H1 (cell line): ENCODE data around the gene CORO7. TPM values are rescaled to one million over a fixed set of nuclear protein-coding genes. Genes with fewer than 3 reads are reported as not detected.

Source experiments
- CTCF ChIA-PET: fragments of 300-600 bp; sonication (Branson Sonifier 250); formaldehyde crosslinking; loops from one replicate; lab custom pipeline; 2021; ENCODE audit not compliant: partially characterized antibody; lab: Charles Lee
- POLR2A ChIA-PET: fragments of 300-600 bp; sonication (Branson Sonifier 250); formaldehyde crosslinking; loops from one replicate; lab custom pipeline; 2021; ENCODE audit warnings: inconsistent platforms; ENCODE audit not compliant: partially characterized antibody; lab: Charles Lee
- DNase-seq, 2 experiments: peaks; one replicate each; pipeline versions ENCODE4 v3.0.0 to v3.0.0-alpha.2; 2010 to 2022; ENCODE audit warnings: low spot score in 2 of 2, low read depth in 1 of 2, mixed read lengths in 1 of 2
- FAIRE-seq: peaks from 2 replicates; lab custom pipeline; 2011; peaks lifted over from hg19 to GRCh38; lab: Jason Lieb, UNC
- H2AFZ ChIP-seq: 2 replicates; pipeline ENCODE4 v1.8.1; 2012; ENCODE audit warnings: low read length, inconsistent platforms
- H2AK5ac ChIP-seq: 2 replicates; pipeline ENCODE4 v1.6.1; 2013; ENCODE audit warnings: low read depth, low read length
- H2BK120ac ChIP-seq: replicated peaks from 2 replicates; pipeline ENCODE3; 2013; ENCODE audit warnings: low read depth, low read length, inconsistent platforms
- H2BK12ac ChIP-seq: 2 replicates; pipeline ENCODE4 v1.6.1; 2013; ENCODE audit warnings: low read depth, low read length
- H2BK15ac ChIP-seq: 2 replicates; pipeline ENCODE4 v1.6.1; 2013; ENCODE audit warnings: low read length
- H2BK20ac ChIP-seq: 2 replicates; pipeline ENCODE4 v1.6.1; 2013; ENCODE audit warnings: low read length
- H2BK5ac ChIP-seq: 2 replicates; pipeline ENCODE4 v1.6.1; 2013; ENCODE audit warnings: low read depth, low read length
- H3K14ac ChIP-seq: 2 replicates; pipeline ENCODE4 v1.6.1; 2013; ENCODE audit warnings: inconsistent platforms; ENCODE audit not compliant: insufficient read length
- H3K18ac ChIP-seq: 2 replicates; pipeline ENCODE4 v1.6.1; 2013; ENCODE audit warnings: low read length; ENCODE audit errors: extremely low read depth
- H3K23ac ChIP-seq: 2 replicates; pipeline ENCODE4 v1.6.1; 2013; ENCODE audit warnings: inconsistent platforms; ENCODE audit not compliant: insufficient read length
- H3K23me2 ChIP-seq: 2 replicates; pipeline ENCODE4 v1.6.1; 2013; ENCODE audit warnings: low read depth, low read length
- H3K27ac ChIP-seq: 2 replicates; pipeline ENCODE4 v1.6.1; 2011; ENCODE audit warnings: low read depth, low read length, inconsistent platforms
- H3K27me3 ChIP-seq, 4 experiments: replicated peaks in 1 of 4; 1 replicate in 1 of 4; 2 replicates in 3 of 4; pipeline versions ENCODE4 v1.6.1 to v1.8.1; 2011 to 2013; ENCODE audit warnings: low read length in 3 of 4, mild to moderate bottlenecking in 3 of 4, inconsistent platforms in 2 of 4, mixed read lengths in 2 of 4, moderate library complexity in 1 of 4; ENCODE audit not compliant: control insufficient read depth in 3 of 4, insufficient read depth in 3 of 4; ENCODE audit errors: extremely low read depth in 1 of 4
- H3K36me3 ChIP-seq, 4 experiments: 2 replicates each; pipeline versions ENCODE4 v1.6.1 to v1.8.1; 2011 to 2013; ENCODE audit warnings: mild to moderate bottlenecking in 4 of 4, low read length in 3 of 4, moderate library complexity in 2 of 4, control low read depth in 1 of 4, inconsistent platforms in 1 of 4; ENCODE audit not compliant: insufficient read depth in 4 of 4, control insufficient read depth in 2 of 4
- H3K4ac ChIP-seq: replicated peaks from 2 replicates; pipeline ENCODE3; 2013; ENCODE audit warnings: low read length, low read depth, mixed read lengths, inconsistent platforms; ENCODE audit not compliant: insufficient read length
- H3K4me1 ChIP-seq, 4 experiments: replicated peaks in 1 of 4; 1 replicate in 1 of 4; 2 replicates in 3 of 4; pipeline versions ENCODE4 v1.6.1 to v1.8.1; 2011 to 2013; ENCODE audit warnings: low read length in 3 of 4, inconsistent platforms in 2 of 4, mixed read lengths in 1 of 4; ENCODE audit not compliant: insufficient read depth in 4 of 4, control insufficient read depth in 3 of 4
- H3K4me2 ChIP-seq, 2 experiments: 2 replicates each; pipeline versions ENCODE4 v1.6.1 to v1.8.1; 2011 to 2013; ENCODE audit warnings: low read depth in 2 of 2, low read length in 2 of 2, control low read depth in 1 of 2, inconsistent platforms in 1 of 2, mild to moderate bottlenecking in 1 of 2; ENCODE audit not compliant: insufficient read depth in 1 of 2
- H3K4me3 ChIP-seq, 4 experiments: fragments of 200-600, 300-600 bp in 1 of 4; sonication (generic), shearing (Covaris generic), sonication (Bioruptor Twin) in 1 of 4; 2 replicates each; pipeline versions ENCODE4 v1.5.1 to v1.8.1; 2011 to 2016; ENCODE audit warnings: low read length in 4 of 4, low read depth in 3 of 4, control low read depth in 2 of 4, inconsistent platforms in 2 of 4, mild to moderate bottlenecking in 2 of 4, mixed read lengths in 1 of 4, moderate library complexity in 1 of 4; ENCODE audit not compliant: insufficient read depth in 2 of 4; ENCODE audit errors: extremely low read depth in 1 of 4
- H3K56ac ChIP-seq: replicated peaks from 2 replicates; pipeline ENCODE3; 2013; ENCODE audit warnings: low read depth, mild to moderate bottlenecking, mixed read lengths, low read length, inconsistent platforms; ENCODE audit not compliant: insufficient read length
- H3K79me1 ChIP-seq: 2 replicates; pipeline ENCODE4 v1.6.1; 2013; ENCODE audit warnings: low read depth, low read length, control low read depth
- H3K79me2 ChIP-seq, 2 experiments: 2 replicates each; pipeline versions ENCODE4 v1.6.1 to v1.8.1; 2012 to 2013; ENCODE audit warnings: low read length in 2 of 2, mild to moderate bottlenecking in 2 of 2, inconsistent platforms in 1 of 2; ENCODE audit not compliant: insufficient read depth in 2 of 2, control insufficient read depth in 1 of 2
- H3K9ac ChIP-seq, 4 experiments: replicated peaks in 1 of 4; 1 replicate in 1 of 4; 2 replicates in 3 of 4; pipeline versions ENCODE4 v1.6.1 to v1.8.1; 2011 to 2013; ENCODE audit warnings: low read depth in 3 of 4, low read length in 3 of 4, control low read depth in 2 of 4, mild to moderate bottlenecking in 2 of 4, moderate library complexity in 2 of 4, inconsistent platforms in 1 of 4; ENCODE audit errors: extremely low read depth in 1 of 4
- H3K9me3 ChIP-seq, 2 experiments: 2 replicates each; pipeline versions ENCODE4 v1.6.1 to v1.8.1; 2012 to 2013; ENCODE audit warnings: mild to moderate bottlenecking in 2 of 2, moderate library complexity in 2 of 2, control low read depth in 1 of 2, inconsistent platforms in 1 of 2, low read depth in 1 of 2, low read length in 1 of 2, mixed read lengths in 1 of 2; ENCODE audit not compliant: insufficient read depth in 2 of 2
- H4K20me1 ChIP-seq, 2 experiments: replicated peaks in 1 of 2; 2 replicates each; pipeline versions ENCODE3 to v1.8.1; 2011 to 2013; ENCODE audit warnings: inconsistent platforms in 2 of 2, low read length in 2 of 2, mild to moderate bottlenecking in 1 of 2; ENCODE audit not compliant: insufficient read depth in 2 of 2, control insufficient read depth in 1 of 2
- H4K5ac ChIP-seq: 2 replicates; pipeline ENCODE4 v1.6.1; 2013; ENCODE audit warnings: low read length, low read depth, mixed read lengths, inconsistent platforms; ENCODE audit not compliant: insufficient read length
- H4K8ac ChIP-seq: 2 replicates; pipeline ENCODE4 v1.8.0; 2013; ENCODE audit warnings: mild to moderate bottlenecking, moderate library complexity, low read length, inconsistent platforms; ENCODE audit not compliant: insufficient read depth; ENCODE audit errors: extremely low read depth
- H4K91ac ChIP-seq: replicated peaks from 2 replicates; pipeline ENCODE3; 2013; ENCODE audit warnings: low read length, mixed read lengths, inconsistent platforms; ENCODE audit not compliant: insufficient read length
- CBX5 ChIP-seq: fragments of 300-800, 300-1000 bp; sonication (generic); IDR thresholded peaks from 2 replicates; pipeline ENCODE4 v1.7.1; 2016; ENCODE audit warnings: antibody characterized with exemption, low read length, low read depth
- CBX8 ChIP-seq: fragments of 300-800, 300-1000 bp; sonication (generic); IDR thresholded peaks from 2 replicates; pipeline ENCODE4 v1.7.1; 2016; ENCODE audit warnings: low read depth, low read length, borderline replicate concordance
- CTBP2 ChIP-seq: IDR thresholded peaks from 2 replicates; pipeline ENCODE4 v1.7.0; 2011; ENCODE audit warnings: borderline replicate concordance, mild to moderate bottlenecking, moderate library complexity, mixed read lengths, low read length; ENCODE audit not compliant: insufficient read depth, insufficient read length
- JUN ChIP-seq: IDR thresholded peaks from 2 replicates; pipeline ENCODE4 v1.6.1; 2011; ENCODE audit warnings: low read depth, mild to moderate bottlenecking, improper control_type of control experiment, low read length
- KDM1A ChIP-seq: fragments of 200-600, 300-600 bp; sonication (generic); IDR thresholded peaks from 2 replicates; pipeline ENCODE4 v1.7.1; 2016; ENCODE audit warnings: mild to moderate bottlenecking, low read length, borderline replicate concordance
- TAF1 ChIP-seq: IDR thresholded peaks from 2 replicates; pipeline ENCODE4 v1.6.1; 2011; ENCODE audit warnings: mild to moderate bottlenecking, low read depth, low read length
- TAF7 ChIP-seq: optimal IDR thresholded peaks from 2 replicates; pipeline ENCODE3; 2011; ENCODE audit warnings: low read depth, mild to moderate bottlenecking, inconsistent platforms, low read length, moderate library complexity, borderline replicate concordance
- WGBS, 2 experiments: shearing (Covaris generic) in 1 of 2; methylation state at CpG; one replicate each; pipeline versions ENCODE4 v1.1.6 to v1.1.7; 2013 to 2015; ENCODE audit warnings: low lambda C conversion rate in 2 of 2, mixed read lengths in 2 of 2, inconsistent platforms in 1 of 2, low coverage in 1 of 2, missing lambda C conversion rate in 1 of 2; ENCODE audit not compliant: insufficient replicate concordance in 2 of 2, insufficient coverage in 1 of 2, insufficient read length in 1 of 2; ENCODE audit errors: extremely low coverage in 1 of 2, missing lambda C conversion rate in 1 of 2; 5-methylcytosine and 5-hydroxymethylcytosine counted together
- polyA plus RNA-seq, 7 experiments: library from polyadenylated mRNA; depleted of rRNA in 3 of 7; stranded (reverse) in 5 of 7; unstranded in 2 of 7; fragments of >200 nt in 5 of 7; fragments of 200-250 nt in 2 of 7; gene quantifications; 1 replicate in 5 of 7; 2 replicates in 1 of 7; 4 replicates in 1 of 7; pipeline versions ENCODE4 v1.2.1 to v1.2.3, GENCODE V29; 2011 to 2013; ENCODE audit warnings: missing spikeins in 2 of 7, mixed read lengths in 2 of 7
- total RNA-seq: library from RNA; stranded (reverse); fragmentation: NEBNext Ultra II Directional; extraction: Animal tissue kit (Norgen Biotek cat#: 25700); gene quantifications from 2 replicates; pipeline ENCODE4 v1.2.1, GENCODE V29; 2021
- TF ChIP-seq, protein P1 (sequence below): IDR thresholded peaks from 2 replicates; pipeline ENCODE4 v1.6.1; 2011; ENCODE audit warnings: low read length, improper control_type of control experiment

The CORO7 gene
- total and polyA plus RNA-seq, 2 of the 8 experiments (the other 6 are each of a cell fraction or from before 2014, with no cell fraction given) = 25.2 to 29.8 TPM

DNA sequence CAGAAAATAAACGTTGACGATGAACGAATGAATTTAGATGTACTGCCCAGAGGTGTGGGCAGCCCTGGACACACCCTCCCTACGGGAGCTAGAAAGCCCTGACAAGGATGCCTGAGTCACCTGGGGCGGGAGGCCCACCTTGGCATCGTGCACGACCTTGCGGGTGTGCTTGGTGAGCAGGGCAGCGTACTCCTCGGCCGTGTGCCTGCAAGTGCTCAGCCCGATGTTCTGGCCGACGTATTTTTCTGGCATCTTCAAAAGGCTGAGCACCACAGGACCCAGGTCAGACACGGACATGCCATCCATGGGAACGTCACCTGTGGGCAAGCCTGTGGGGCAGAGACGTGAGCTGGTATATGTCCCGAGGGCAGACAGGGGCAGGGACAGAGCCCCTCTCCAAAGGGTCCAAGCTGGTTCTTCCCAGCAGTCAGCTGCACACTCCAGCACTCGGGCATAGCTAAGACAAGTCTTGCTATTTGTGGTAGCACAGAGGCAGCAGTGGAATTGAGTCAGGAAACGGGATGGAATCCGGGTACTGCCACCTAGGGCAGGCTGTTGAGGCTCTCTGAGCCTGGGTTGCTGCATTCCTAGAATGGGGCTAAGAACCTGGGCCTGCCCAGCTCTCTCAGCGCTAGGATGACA, 47.2 kb upstream of the CORO7 start:
- H2BK15ac ChIP-seq = no peak overlapping the region
- WGBS, 2 experiments = 94% methylated on average over 21 of the region's 22 CpGs; no CpG with 5 or more reads in 1 of the 2 experiments
- no peaks in the 10 kb centered on the region for H3K79me1 ChIP-seq
- H2BK20ac ChIP-seq = no peak overlapping the region
- TF ChIP-seq CTBP2 (no peak), KDM1A (no peak), TAF1 (no peak), TAF7 (no peak), CBX5 (no peak), CBX8 (no peak), JUN (no peak)
- TF ChIP-seq, protein P1, sequence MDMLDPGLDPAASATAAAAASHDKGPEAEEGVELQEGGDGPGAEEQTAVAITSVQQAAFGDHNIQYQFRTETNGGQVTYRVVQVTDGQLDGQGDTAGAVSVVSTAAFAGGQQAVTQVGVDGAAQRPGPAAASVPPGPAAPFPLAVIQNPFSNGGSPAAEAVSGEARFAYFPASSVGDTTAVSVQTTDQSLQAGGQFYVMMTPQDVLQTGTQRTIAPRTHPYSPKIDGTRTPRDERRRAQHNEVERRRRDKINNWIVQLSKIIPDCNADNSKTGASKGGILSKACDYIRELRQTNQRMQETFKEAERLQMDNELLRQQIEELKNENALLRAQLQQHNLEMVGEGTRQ = no peak
- no peak overlapping the region for H2BK120ac ChIP-seq
- no peaks in the 10 kb centered on the region for H3K79me2 ChIP-seq
- H3K23ac ChIP-seq = no peak overlapping the region
- no peak overlapping the region for H2BK12ac ChIP-seq
- no peak overlapping the region for H4K91ac ChIP-seq
- H3K4me3 ChIP-seq = no peak overlapping the region
- no peaks in the 10 kb centered on the region for H3K23me2 ChIP-seq
- H4K8ac ChIP-seq = no peak overlapping the region; the same call in 1 of the 2 replicates
- no peak overlapping the region for H2AFZ ChIP-seq
- peaks cover 10 to 43% (median 26%) of the 10 kb centered on the region in 4 experiments for H3K36me3 ChIP-seq
- CTCF ChIA-PET = interaction anchor here (0.6 to 1.8 kb wide), 4 partner anchors 11 to 335 kb away, joined by 3 to 5 read pairs (median 4); partner anchors contain the start of gene NMRAL1
- H4K5ac ChIP-seq = no peak overlapping the region
- no peak overlapping the region for H2BK5ac ChIP-seq
- no peaks in the 10 kb centered on the region for H3K9me3 ChIP-seq
- peaks cover 2 to 16% of the 10 kb centered on the region in 2 experiments for H4K20me1 ChIP-seq
- H3K14ac ChIP-seq = no peak overlapping the region
- no peak overlapping the region for H3K27ac ChIP-seq
- peaks cover 0 to 9% (median 3%) of the 10 kb centered on the region in 4 experiments; a peak in 4 of 7 replicates for H3K4me1 ChIP-seq
- no peak overlapping the region for H2AK5ac ChIP-seq
- no peak overlapping the region for H3K56ac ChIP-seq
- H3K27me3 ChIP-seq = no peaks in the 10 kb centered on the region
- FAIRE-seq (no peak), DNase-seq (no peak)
- H3K9ac ChIP-seq = no peak overlapping the region
- no peak overlapping the region for H3K18ac ChIP-seq
- H3K4ac ChIP-seq = no peak overlapping the region
- POLR2A ChIA-PET = interaction anchor here (0.8 to 21.6 kb wide), 6 partner anchors 8 to 95 kb away, joined by 3 to 257 read pairs (median 4); partner anchors contain the start of genes HMOX2 and NMRAL1
- no peak overlapping the region for H3K4me2 ChIP-seq
